ENCODE results near the gene ENTPD8.

Gene ENTPD8

DNA sequence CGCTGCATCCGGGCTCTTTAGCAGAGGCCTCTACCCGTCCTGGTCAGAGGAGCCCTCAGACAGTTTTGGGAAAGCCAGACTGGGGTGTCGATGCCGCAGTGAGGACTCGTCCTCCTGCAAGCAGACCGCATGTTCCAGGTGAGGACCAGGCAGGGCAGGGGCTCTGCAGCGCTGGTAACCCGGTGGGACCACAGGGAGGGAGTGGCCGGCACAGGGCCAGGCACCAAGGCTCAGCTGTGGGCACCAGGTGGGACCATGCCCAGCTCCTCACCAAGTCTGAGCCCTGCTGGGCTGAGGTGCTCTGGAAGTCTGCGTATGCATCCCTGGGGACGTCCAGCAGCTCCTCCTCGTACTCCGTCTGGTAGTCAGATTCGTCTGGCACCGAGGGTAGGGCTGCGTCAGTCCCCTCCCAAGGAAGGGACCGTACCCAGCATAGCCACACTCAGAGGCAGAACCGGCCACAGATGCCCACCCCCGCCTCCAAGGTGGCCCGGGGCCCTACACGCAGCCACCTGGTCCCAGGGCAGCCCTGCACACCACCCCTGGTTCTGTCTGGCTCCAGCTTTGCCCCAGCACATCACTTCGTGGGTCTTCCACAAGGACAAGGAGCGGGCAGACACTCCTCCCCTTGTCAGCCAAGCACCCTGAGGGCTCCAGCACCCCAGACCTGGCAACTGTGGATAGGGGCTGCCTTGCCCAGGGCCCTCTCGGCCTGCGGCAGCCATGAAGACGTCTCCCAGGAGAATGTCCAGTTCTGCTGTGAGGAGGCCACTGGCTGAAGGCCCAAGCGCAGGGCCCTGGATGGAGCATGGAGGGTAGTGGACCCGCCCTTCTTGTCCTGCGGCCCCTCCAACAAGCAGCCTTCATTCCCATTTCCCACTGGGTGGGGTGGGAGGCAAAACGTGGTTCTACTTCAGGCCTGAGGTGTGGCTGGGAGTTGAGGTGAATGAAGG is 19.5 kb upstream of the ENTPD8 start:
- DNase-seq, result no peak
- in situ Hi-C loops (cut with HindIII; ENCODE audit: low pct_ligation_motif_present, low pct_unique_long_range_greater_than_20kb, low sequenced_read_pairs), result no loop called here

DNA sequence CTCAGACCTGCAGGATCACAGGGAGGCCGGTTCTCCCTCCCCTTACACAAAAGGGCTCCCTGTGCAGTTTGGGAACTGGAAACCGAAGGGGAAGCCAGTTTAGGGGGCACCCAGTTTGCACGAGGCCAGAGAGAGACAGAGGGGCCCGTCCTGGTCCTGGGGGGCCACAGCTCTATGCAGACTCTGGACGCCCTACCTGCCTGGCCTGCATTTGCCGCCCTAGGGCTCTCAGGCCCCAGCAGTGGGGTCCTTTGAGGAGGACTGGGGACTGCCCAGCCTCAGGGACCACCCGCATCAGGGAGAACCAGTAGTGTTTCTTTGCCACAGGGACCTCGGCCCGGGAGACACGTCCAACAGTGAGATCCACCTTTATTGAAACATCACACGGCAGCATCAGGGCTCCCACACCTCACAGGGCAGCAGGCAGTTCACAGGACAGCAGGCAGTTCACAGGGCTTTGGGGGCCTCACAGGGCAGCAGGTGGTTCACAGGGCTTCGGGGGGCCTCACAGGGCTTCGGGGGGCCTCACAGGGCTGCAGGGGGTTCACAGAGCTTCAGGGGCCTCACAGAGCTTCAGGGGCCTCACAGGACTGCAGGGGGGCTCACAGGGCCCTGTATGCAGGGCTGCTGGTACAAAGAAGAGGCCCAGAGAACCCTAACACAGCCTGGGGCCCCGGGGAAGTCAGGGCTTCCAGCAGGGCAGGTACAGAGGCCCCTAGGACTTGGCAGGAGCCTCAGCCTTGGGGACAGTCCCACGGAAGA is 18.6 kb upstream of the ENTPD8 start:
- no peak for DNase-seq
- in situ Hi-C loops (cut with HindIII; ENCODE audit: low pct_ligation_motif_present, low pct_unique_long_range_greater_than_20kb, low sequenced_read_pairs), result no loop called here

DNA sequence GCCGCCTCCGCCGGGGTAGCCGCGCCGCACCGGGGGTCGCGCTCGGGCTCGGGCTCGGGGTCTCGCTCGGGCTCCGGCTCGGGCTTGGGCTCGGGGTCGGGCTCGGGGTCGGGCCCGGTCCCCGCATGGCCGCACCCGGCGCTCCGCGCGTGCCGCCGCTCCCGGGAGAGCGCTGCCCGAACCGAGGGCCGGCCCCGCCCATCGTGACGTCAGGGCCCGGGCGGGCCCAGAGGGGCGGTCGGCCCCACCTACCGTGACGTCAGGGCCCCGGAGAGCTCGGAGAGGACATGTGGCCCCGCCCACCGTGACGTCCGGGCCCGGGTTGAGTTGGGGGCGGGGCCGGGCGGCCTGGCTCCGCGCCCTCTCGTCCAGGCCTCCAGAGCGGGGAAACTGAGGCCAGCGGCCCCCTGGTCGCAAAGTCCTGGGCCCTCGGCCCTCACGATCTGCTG is 18.0 kb upstream of the ENTPD8 start, which contains the start of gene NSMF:
Gene NSMF (minus strand): TSS at position 183 of the 449 bp plus-strand sequence. CDS start 232 bp downstream, outside the sequence.
- in situ Hi-C loops (cut with HindIII; ENCODE audit: low pct_ligation_motif_present, low pct_unique_long_range_greater_than_20kb, low sequenced_read_pairs), result no loop called here
- peak; percentile 87 for DNase-seq

DNA sequence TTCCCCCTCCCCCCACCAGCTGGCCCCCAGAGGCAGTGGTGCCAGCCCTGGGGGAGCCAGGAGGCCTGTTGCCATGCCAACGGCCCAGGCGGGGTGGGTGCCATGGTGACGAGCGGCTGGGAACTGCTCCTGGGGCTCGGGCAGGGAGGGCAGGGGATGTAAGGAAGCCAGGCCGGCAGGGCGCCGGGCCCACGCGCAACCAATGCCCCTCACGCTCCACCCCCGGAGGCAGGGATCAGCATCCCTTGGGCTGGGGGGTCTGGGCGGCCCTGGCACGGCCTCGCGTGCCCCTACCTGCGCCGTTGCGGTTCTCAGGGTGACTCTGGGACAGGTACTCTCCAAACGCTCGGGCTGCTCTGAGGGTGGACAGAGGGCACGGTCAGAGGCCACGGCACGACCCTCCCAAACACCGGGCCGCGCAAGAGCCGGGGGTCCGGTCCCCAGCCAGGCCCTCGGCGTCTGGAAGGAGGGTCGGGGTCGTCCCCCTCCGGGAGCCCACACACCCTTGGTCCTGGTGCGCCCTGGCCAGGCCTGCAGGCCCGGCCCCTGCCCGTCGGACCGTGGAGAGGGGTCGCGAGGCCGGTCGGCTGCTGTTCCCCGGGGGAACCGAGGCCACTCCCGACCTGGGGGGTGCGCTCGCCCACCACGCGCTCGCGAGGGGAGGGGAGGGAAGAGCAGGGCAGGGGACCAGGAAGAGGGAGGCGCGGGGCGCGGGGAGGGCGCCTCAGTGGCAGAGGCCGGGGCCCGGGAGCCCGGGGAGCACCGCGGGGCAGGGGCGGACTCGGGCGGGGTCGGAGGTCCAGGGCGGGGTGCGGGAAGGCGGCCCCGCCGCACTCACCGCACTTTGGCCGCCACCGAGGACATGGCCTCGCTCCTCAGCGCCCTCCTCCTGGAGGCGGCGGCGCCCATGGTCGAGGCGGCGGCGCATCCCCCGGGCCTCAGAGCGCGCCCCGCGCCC is 17.3 kb upstream of the ENTPD8 start:
- peak; percentile 22 for DNase-seq
- in situ Hi-C loops (cut with HindIII; ENCODE audit: low pct_ligation_motif_present, low pct_unique_long_range_greater_than_20kb, low sequenced_read_pairs), result no loop called here

DNA sequence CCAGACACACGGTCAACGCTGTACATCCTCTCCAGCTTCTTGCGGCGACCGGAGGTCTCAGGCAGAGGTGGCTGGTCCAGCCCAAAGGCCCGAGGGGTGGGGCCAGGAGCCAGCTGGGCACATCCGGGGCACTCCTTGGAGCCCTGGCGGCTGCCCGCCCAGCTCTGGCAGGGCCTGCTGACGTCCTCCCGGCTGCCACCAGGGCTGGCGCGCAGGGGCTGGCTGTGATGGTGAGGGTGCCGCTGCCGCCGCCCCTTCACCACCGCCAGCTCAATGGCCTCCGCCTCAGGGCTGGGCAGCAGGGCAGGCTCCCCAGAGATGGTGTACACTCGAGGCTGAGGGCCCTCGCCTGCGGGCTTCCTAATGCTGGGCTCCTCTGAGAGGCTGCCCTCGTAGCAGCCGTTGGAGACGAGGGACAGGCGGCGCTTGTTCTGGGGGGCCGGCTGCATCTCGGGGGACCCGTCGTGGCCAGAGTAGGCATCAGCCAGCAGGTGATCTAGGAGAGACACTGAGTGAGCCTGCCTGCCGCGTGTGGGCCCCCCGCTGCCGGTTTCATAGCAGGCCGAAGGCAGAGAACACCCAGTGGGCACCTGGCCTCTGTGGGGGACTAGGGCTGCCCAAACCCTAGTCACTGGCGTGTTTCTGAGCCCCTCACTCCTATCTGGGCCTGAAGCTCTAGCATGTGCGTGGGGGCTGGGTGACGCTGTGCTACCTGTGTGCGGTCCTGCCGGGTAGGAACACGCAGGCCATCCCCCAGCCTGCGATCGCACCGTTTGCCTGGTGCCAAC is 16.4 kb upstream of the ENTPD8 start:
- no peak for DNase-seq
- in situ Hi-C loops (cut with HindIII; ENCODE audit: low pct_ligation_motif_present, low pct_unique_long_range_greater_than_20kb, low sequenced_read_pairs), result no loop called here

DNA sequence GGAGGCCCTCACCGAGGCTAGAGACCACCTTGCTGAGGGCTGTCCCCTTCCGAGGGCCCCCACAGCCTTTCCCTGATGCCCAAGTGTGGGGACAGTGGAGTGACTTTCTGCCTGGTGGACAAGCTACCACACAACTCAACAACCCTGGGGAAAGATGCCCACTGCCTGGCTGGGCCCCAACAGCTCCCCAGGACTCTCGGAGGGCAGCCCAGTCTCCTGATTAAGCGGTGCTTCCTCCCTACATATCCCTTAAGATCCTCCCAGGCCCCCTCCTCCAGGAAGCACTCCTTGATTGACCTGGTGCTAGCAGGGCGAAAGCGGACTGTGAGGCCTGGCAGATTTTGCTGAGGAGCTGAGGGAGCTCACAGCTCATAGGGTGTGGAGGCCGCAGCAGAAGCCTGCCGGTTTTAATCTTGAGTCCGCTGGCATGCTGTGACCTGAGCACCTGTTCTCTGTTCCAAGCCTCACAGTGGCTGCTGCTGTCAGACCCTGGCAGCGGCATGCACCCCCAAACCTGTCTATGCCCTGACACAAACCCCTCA is 15.8 kb upstream of the ENTPD8 start:
- DNase-seq, result no peak
- in situ Hi-C loops (cut with HindIII; ENCODE audit: low pct_ligation_motif_present, low pct_unique_long_range_greater_than_20kb, low sequenced_read_pairs), result no loop called here

DNA sequence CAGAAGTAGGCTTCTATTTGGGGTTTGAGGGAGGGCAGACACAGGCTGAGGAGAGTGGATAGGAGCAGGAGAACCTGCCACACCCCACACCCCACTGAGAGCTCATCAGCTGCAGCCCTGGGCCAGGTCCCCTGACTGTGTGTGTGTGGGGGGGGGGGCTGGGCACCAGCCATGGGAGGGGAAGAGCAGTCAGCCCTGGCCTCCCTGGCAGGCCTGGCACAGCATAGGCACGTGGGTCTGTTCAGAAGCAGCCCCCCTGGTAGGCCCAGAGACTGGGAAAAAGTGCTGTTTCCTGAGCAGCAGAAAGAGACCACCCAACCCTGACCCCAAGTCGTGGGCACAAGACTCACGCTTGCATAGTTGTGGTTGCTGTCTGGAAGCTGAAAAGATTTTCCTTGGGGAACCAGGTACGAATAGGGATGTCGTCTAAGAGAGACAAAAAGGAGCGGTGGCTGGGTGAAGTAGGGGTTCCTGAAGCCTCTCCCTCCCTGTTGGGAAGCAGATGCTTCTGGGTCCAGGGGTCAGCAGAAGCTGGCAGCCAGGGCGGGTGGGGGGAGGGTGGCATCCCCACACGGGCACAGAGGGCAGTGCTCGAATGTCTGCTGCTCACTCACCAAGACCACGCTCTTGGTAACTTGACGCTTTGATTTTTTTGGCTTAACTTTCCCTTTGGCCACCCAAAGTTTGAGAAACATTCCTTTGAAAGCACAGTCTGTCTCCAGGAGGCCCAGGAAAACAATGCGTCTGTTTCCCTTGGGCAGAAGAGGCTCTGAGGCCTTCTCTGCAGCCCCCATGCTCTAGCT is 15.1 kb upstream of the ENTPD8 start:
- in situ Hi-C loops (cut with HindIII; ENCODE audit: low pct_ligation_motif_present, low pct_unique_long_range_greater_than_20kb, low sequenced_read_pairs), result no loop called here

DNA sequence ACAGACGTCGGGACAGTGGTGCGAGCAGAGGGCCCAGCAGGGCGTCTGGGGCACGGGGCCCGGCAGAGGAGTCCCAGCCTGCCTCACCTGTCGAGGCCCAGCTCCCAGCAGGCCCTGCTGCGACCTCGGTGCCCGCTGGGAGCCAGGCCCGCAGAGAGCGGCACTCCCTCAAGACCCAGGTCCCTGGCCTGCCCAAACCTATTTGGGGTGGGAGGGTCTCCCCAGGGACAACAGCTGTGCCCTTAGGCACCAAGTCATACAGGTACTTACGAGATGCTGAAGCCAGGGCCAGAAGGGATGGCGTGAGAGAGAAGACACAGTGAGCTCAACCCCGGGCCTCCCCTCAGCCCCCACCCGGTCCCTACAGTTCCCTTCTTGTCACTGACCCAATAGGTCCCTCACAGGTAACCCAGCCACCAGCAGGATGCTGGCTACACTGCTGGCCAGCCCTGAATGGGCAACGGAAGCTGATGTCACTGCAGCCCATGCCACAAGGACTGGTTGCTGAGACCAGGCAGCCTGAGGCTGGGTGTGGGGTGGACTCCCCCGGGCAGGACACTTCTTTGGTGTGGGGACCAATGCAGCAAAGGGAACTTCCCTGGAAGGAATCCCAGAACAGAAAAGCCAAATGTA is 14.3 kb upstream of the ENTPD8 start:
- in situ Hi-C loops (cut with HindIII; ENCODE audit: low pct_ligation_motif_present, low pct_unique_long_range_greater_than_20kb, low sequenced_read_pairs), result no loop called here
- no peak for DNase-seq

More for the DNA sequence above, 15.1 kb upstream of the ENTPD8 start:
- no peak for DNase-seq

DNA sequence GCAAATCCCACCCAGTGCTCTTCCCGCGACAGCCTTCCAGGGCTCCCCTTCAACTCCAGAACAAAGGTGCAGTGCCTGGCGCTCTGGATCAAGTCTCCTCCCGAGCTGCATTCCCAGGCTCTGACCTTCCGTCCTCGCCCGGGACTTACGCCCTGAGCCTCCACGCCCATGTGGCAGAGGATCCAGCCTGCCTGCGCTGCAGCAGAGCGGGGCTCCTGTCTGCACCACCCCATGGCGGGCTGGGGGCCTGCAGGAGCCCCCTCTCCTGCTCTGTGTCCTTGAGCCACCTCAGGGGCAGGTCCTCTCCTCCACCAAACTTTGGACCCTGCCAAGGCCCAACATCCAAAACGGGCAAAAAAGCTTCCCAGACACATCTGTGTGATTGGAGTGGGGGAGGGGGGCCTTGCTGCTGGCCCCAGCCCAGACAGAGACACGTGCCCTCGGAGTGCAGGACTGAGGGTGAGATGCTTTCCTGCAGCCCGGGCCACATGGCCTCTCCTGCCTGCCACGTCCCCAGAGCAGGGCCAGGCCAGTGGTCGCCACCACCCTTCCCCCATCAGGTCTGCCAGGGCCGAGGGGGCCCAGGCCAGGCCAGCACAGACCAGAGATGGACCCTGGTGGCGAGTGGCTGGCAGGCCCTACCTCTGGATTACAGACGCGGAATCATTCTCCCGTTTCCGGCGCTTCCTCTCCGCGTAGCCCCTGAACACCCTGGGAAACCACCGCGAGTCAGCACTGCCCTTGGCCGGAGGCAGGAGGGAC is 13.6 kb upstream of the ENTPD8 start:
- in situ Hi-C loops (cut with HindIII; ENCODE audit: low pct_ligation_motif_present, low pct_unique_long_range_greater_than_20kb, low sequenced_read_pairs), result no loop called here
- DNase-seq, result no peak

DNA sequence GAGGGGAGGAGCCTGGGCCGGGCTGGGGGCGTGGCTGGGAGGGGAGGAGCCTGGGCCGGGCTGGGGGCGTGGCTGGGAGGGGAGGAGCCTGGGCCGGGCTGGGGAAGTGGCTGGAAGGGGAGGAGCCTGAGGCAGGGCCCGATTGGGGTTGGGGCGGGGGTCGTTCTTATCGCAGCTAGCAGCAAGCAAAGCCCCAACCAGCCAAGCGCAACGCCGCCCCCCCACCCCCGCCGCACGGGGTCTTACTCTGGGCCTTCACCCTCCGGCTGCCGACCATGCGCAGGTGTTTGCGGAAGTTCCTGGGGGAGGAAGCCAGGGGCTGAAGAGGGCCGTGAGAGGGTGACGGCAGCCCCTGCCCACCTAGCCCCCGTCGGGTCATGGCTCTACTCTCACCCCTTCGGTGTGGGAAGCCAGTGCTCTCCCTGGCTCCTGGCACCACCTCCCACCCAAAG is 13.0 kb upstream of the ENTPD8 start:
- no peak for DNase-seq
- in situ Hi-C loops (cut with HindIII; ENCODE audit: low pct_ligation_motif_present, low pct_unique_long_range_greater_than_20kb, low sequenced_read_pairs), result no loop called here

DNA sequence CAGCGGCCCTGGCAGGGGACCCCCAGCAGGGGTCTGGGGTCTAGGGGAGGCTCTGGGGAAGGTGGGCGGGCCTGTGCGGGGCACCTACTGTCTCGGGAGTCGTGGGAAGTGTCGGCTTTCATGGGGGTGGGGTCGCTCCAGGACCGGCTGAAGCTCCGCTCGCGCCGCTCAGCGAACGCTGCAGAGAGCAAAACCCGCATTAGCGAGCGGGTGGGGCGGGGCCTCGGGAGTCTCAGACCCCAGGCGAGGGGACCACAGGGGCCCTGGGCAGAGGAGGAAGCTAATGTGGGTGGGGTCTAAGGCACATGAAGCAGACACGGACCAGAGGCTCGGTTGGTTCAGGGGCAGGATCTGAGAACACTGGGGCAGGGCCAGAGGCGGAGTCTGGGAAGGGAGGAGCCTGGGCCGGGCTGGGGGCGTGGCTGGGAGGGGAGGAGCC is 12.5 kb upstream of the ENTPD8 start:
- in situ Hi-C loops (cut with HindIII; ENCODE audit: low pct_ligation_motif_present, low pct_unique_long_range_greater_than_20kb, low sequenced_read_pairs), result no loop called here
- no peak for DNase-seq

DNA sequence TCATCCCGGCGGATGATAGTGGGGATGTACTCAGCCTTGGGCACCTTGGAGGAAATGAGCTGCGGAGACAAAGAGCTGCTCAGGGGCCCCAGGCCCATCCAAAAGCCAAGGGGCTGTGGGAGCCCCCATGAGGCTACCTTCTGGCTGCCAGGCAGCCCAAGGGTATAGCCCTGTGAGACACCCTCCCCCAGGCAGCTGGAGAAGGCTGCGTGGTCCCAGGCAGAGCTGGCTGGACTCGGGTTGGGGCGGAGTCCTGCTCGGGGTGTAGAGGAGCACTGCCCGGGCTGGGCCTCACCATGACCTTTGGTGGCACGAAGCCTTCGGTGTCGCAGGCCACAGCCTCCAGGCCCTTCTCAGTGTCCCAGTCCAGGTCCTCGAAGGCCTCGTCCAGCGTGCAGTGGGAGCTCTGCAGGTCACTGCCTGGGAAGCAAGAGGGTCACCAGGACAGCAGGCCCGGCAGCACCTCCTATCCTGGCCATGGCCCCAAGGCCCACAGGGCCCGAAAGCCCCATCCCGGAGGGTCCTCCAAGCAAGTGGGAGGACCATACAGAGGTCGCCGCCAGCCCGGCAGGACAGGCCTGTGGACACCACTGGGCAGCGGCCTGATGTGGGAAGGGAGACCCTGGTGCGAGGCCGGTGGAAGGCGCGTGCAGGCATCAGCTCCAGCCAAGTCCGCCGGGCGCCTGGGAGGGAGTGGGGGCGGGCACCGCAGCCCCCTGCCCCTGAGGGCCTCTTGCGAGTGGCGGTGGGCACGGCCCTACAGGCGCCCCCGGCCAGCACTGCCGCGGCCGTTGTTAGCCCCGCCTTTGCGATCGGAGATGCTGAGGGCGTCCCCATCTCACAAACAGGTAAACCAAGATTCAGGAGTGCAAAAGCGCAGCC is 11.8 kb upstream of the ENTPD8 start:
- in situ Hi-C loops (cut with HindIII; ENCODE audit: low pct_ligation_motif_present, low pct_unique_long_range_greater_than_20kb, low sequenced_read_pairs), result no loop called here
- no peak for DNase-seq

DNA sequence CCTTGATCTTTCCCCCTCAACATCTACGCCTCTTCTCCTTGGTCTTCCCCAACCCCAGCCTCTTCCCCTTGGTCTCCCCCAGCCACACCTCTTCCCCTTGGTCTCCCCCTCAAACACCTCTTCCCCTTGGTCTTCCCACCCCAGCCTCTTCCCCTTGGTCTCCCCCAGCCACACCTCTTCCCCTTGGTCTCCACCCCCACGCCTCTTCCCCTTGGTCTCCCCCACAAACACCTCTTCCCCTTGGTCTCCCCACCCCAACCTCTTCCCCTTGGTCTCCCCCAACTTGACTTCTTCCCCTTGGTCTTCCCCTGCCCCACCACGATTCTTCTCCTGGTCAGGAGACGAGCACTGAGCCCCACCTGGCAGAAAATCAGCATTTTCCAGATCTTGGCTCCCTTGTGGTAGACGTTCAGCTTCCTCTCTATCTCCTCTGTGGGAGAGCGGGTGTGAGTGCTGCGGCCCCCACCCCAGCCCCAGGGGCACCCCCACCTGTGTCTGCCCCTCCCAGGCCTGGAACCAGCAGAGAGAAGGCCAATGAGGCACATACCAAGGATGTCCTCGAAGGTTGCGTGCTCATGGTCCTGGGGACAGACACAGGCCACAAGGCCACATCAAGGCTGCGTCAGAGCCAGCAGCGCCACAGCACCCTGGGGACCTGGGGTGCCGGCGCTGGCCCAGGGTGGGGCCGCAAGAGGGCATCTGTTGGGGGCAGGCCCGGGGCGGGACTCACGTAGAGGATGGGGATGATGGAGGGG is 11.0 kb upstream of the ENTPD8 start:
- no peak for DNase-seq
- in situ Hi-C loops (cut with HindIII; ENCODE audit: low pct_ligation_motif_present, low pct_unique_long_range_greater_than_20kb, low sequenced_read_pairs), result no loop called here

All from ACHN (cell line).